Astrocyte of the hippocampus (primary cell): ENCODE measurements around the gene DTWD2.
"Not testable (repeated sequence)": the region's sequence is repeated elsewhere in the genome, so short reads cannot be mapped to it uniquely, and the experiment has no call there.

Source experiments
- DNase-seq: peaks from one replicate; pipeline ENCODE4 v3.0.0; 2011; ENCODE audit warnings: low read depth, low spot score

Gene DTWD2

DNA sequence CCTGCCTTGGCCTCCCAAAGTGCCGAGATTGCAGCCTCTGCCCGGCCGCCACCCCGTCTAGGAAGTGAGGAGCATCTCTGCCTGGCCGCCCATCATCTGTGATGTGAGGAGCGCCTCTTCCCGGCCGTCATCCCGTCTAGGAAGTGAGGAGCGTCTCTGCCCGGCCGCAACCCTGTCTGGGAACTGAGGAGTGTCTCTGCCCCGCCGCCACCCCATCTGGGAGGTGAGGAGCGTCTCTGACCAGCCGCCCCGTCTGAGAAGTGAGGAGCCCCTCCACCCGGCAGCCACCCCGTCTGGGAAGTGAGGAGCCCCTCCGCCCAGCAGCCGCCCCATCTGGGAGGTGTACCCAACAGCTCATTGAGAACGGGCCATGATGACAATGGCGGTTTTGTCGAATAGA is 10.5 kb upstream of the DTWD2 start:
- DNase-seq = not testable (repeated sequence)

DNA sequence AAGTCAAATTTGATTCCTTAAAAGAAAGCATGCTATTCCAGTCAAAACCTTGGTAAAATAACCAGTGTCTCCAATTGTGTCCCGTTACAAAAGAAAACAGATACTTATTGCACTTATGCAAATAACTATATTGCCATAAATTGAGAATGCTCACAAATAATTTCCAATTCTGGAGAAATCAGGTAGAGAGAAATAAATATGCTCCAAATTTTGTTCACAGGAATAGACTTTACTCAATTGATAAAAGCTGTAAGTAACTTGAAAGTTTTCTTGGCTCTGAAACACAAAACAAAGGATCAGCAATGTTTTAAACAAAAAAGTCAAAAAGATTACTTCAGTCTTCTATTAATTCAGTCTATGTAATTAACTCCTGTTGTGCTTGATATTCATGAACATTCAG is 7.8 kb upstream of the DTWD2 start:
- no peak for DNase-seq

GRCh38 chr5:118994595-118994994 is 6.2 kb upstream of the DTWD2 start:
- no peak for DNase-seq

DNA sequence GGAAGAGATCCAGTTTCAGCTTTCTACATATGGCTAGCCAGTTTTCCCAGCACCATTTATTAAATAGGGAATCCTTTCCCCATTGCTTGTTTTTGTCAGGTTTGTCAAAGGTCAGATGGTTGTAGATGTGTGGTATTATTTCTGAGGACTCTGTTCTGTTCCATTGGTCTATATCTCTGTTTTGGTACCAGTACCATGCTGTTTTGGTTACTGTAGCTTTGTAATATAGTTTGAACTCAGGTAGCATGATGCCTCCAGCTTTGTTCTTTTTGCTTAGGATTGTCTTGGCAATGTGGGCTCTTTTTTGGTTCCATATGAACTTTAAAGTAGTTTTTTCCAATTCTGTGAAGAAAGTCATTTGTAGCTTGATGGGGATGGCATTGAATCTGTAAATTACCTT is 4.8 kb upstream of the DTWD2 start:
- DNase-seq = not testable (repeated sequence)

DNA sequence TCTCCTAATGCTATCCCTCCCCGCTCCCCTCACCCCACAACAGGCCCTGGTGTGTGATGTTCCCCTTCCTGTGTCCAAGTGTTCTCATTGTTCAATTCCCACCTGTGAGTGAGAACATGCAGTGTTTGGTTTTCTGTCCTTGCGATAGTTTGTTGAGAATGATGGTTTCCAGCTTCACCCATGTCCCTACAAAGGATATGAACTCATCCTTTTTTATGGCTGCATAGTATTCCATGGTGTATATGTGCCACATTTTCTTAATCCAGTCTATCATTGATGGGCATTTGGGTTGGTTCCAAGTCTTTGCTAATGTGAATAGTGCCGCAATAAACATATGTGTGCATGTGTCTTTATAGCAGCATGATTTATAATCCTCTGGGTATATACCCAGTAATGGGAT is 3.7 kb upstream of the DTWD2 start:
- not testable (repeated sequence) for DNase-seq

- DNase-seq = no peak
These were observed 2.2 kb upstream of the DTWD2 start for GRCh38 chr5:118990582-118990981.

DNA sequence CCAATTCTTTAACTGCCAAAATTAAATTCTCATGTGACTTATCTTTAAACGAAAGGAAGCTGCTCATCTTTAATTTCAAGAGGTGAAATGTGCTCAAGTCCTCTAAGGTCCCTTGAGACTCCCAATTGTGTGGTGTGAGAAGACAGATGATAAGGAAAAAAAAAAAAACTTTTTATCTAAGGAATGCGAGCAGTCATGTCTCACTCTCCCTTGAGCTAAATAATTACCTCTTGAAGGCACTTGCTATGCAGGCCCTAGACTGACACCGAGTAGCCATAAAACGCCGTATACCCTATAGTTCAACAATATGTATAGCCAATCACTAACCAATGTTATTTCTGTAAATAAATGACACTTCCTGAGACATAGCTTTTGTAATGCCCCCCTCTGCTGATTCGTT is 1.5 kb upstream of the DTWD2 start:
- no peak for DNase-seq

DNA sequence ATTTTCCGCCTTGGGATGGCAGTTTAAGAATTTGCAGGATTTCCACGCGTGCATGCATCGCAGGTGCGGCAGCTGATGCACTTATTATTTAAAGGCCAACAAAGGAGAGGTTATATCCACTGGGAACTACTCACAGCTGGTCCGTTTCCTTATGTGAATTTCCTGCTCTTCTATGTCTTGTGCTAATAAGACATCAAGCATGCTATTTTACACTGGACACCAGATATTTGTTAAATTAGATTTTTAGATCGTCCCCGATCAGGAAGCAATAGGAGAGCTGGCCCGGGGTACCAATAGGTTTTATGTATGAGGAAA is 476 bp upstream of the DTWD2 start:
- DNase-seq = no peak

- peak; percentile 37 for DNase-seq
These were observed 3.7 kb downstream of the DTWD2 start for GRCh38 chr5:118984602-118985001.

DNA sequence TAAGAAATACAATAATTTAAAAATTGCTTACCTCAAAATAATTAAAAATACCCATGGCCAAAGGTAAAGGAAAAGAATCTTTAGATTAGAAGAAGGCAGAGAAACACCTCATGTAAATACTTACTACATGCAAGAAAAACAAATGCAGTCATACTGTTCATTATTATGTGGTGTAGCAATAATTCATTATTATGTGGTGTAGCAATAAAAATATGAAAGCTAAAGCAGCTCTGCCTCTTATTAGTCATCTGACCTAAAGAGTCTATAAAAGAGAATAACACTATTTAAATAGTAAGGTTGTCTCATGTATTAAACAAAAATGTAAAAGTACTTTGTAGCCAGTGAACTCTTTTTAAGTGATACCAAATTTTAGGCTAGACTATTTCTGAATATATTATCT is 6.6 kb downstream of the DTWD2 start:
- no peak for DNase-seq

GRCh38 chr5:118980438-118980837 is 7.9 kb downstream of the DTWD2 start:
- no peak for DNase-seq

GRCh38 chr5:118980017-118980416 is 8.3 kb downstream of the DTWD2 start:
- DNase-seq = no peak

DNA sequence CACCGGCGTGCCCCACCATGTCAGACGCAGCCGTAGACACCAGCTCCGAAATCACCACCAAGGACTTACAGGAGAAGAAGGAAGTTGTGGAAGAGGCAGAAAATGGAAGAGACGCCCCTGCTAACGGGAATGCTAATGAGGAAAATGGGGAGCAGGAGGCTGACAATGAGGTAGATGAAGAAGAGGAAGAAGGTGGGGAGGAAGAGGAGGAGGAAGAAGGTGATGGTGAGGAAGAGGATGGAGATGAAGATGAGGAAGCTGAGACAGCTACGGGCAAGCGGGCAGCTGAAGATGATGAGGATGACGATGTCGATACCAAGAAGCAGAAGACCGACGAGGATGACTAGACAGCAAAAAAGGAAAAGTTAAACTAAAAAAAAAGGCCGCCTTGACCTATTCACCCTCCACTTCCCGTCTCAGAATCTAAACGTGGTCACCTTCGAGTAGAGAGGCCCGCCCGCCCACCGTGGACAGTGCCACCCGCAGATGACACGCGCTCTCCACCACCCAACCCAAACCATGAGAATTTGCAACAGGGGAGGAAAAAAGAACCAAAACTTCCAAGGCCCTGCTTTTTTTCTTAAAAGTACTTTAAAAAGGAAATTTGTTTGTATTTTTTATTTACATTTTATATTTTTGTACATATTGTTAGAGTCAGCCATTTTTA is 14.4 kb downstream of the DTWD2 start:
- DNase-seq = not testable (repeated sequence)

DNA sequence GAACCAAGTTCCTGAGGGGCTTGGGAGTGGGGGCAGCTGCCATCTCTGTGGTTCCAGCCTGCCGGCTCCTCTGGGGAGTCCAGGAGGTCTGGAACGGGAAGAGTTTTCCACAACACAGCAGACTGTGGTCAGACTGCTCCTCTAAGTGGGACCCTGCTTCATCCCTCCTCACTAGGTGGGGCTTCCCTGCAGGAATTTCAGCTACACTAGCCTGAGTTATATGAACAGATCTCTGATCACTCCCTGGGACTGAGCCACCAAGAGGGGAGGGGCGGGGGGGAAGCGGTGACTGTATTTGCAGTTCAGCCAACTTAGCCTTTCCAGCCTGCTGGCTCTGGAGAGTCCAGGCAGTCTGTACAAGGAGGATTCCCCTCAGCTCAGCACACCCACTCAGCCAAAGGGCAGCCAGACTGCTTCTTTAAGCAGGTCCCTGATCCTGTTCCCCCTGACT is 19.4 kb downstream of the DTWD2 start:
- peak; percentile 76 for DNase-seq

- DNase-seq = no peak
These were observed 19.9 kb downstream of the DTWD2 start for GRCh38 chr5:118968406-118968911.

- DNase-seq = no peak
These were observed 21.3 kb downstream of the DTWD2 start for GRCh38 chr5:118967059-118967508.

- no peak for DNase-seq
These were observed 22.5 kb downstream of the DTWD2 start for GRCh38 chr5:118965890-118966289.

- not testable (repeated sequence) for DNase-seq
These were observed 23.4 kb downstream of the DTWD2 start for GRCh38 chr5:118964970-118965369.

GRCh38 chr5:118964388-118964787 is 24.0 kb downstream of the DTWD2 start:
- DNase-seq = not testable (repeated sequence)

GRCh38 chr5:118963169-118963568 is 25.2 kb downstream of the DTWD2 start:
- DNase-seq = no peak

DNA sequence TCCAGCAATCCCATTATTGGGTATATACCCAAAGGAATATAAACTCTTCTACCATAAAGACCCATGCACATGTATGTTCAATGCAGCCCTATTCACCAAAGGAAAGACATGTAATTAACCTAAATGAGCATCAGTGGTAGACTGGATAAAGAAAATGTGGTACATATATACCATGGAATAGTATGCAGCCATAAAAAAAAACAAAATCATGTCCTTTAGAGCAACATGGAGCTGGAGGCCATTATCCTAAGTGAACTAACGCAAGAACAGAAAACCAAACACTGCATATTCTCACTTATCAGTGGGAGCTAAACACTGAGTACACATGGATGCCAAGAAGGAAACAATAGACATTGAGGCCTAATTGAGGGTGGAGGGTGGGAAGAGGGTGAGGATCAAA is 27.8 kb downstream of the DTWD2 start:
- no peak for DNase-seq

GRCh38 chr5:118956727-118957126 is 31.6 kb downstream of the DTWD2 start:
- DNase-seq = peak; percentile 40

DNA sequence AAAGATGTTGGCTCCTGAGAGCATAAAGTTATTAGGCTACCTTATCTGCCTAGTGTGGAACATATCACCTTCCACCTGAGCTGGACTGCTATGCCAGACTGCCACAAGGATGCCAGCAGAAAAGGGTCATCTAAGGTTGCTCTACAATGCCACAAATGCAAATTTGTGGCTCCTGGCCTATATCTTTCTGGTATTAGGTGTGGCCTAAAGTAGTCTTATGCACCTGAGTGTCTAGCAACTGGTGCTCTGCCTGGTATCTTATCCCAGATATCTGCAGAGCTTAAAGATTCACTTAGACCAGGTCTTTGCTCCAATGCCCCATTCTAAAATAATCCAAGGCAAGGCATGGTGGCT is 34.7 kb downstream of the DTWD2 start:
- no peak for DNase-seq
